ENCODE measurements around the gene SMC3. TPM values are rescaled to one million over a fixed set of nuclear protein-coding genes. Genes with fewer than 3 reads are reported as not detected.
"Not testable (repeated sequence)": the region's sequence is repeated elsewhere in the genome, so short reads cannot be mapped to it uniquely, and the experiment has no call there.

SMC3 gene
- total and polyA plus RNA-seq, 10 donors, result 10.4 to 41.2 (median 33.8) TPM

- WGBS, 5 donors, result 77 to 88% (median 81%) methylated on average over 3 of the region's 3 CpGs
- H3K36me3 ChIP-seq, result no peaks in the 10 kb centered on the region
- intact Hi-C loops (cut with DNase I; ENCODE audit: low total_unique reads), result no loop called here
- H3K9me3 ChIP-seq, result peaks cover 0 to 9% (median 0%) of the 10 kb centered on the region in 8 donors
- H3K27me3 ChIP-seq (replicated peaks in 1 of 7), result no peaks in the 10 kb centered on the region
- TF ChIP-seq POLR2A (IDR thresholded peaks at IDR 0.05) (no peak), POLR2AphosphoS5 (IDR thresholded peaks at IDR 0.05) (no peak)
- TF ChIP-seq, protein P1, sequence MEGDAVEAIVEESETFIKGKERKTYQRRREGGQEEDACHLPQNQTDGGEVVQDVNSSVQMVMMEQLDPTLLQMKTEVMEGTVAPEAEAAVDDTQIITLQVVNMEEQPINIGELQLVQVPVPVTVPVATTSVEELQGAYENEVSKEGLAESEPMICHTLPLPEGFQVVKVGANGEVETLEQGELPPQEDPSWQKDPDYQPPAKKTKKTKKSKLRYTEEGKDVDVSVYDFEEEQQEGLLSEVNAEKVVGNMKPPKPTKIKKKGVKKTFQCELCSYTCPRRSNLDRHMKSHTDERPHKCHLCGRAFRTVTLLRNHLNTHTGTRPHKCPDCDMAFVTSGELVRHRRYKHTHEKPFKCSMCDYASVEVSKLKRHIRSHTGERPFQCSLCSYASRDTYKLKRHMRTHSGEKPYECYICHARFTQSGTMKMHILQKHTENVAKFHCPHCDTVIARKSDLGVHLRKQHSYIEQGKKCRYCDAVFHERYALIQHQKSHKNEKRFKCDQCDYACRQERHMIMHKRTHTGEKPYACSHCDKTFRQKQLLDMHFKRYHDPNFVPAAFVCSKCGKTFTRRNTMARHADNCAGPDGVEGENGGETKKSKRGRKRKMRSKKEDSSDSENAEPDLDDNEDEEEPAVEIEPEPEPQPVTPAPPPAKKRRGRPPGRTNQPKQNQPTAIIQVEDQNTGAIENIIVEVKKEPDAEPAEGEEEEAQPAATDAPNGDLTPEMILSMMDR (IDR thresholded peaks at IDR 0.05 in 8 of 11, conservative IDR thresholded peaks at IDR 0.05 in 3 of 11), result no peak
- no peak for DNase-seq
- no peaks in the 10 kb centered on the region for H3K4me1 ChIP-seq
- no peak overlapping the region for H3K27ac ChIP-seq
- H3K4me3 ChIP-seq, result no peak overlapping the region
Observed at GRCh38 chr10:110619514-110620397, 52.3 kb downstream of the SMC3 start.

- intact Hi-C loops (cut with DNase I; ENCODE audit: low total_unique reads), result no loop called here
- H3K9me3 ChIP-seq, result peaks cover 0 to 9% (median 0%) of the 10 kb centered on the region in 8 donors
- DNase-seq, result no peak
- H3K4me1 ChIP-seq, result no peaks in the 10 kb centered on the region
- no peak overlapping the region for H3K27ac ChIP-seq
- 91 to 99% (median 98%) methylated on average over 2 of the region's 2 CpGs for WGBS, 5 donors
- TF ChIP-seq, protein P1 (IDR thresholded peaks at IDR 0.05 in 8 of 11, conservative IDR thresholded peaks at IDR 0.05 in 3 of 11), result no peak
- TF ChIP-seq POLR2A (IDR thresholded peaks at IDR 0.05) (no peak), POLR2AphosphoS5 (IDR thresholded peaks at IDR 0.05) (no peak)
- no peak overlapping the region for H3K4me3 ChIP-seq
- no peaks in the 10 kb centered on the region for H3K27me3 ChIP-seq (replicated peaks in 1 of 7)
- no peaks in the 10 kb centered on the region for H3K36me3 ChIP-seq
Observed at GRCh38 chr10:110620398-110620719, 52.9 kb downstream of the SMC3 start.

DNA sequence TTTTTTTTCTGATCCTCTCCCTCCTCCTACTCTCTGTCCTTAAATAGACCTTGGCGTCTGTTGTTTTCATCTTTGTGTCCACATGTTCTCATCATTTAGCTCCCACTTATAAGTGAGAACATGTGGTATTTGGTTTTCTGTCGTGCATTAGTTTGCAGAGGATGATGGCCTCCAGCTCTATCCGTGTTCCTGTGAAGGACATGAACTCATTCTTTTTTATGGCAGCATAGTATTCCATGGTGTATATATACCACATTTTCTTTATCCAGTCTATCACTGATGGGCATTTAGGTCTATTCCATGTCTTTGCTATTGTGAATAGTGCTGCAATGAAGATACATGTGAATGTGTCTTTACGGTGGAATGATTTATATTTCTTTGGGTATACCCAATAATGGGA is 55.8 kb downstream of the SMC3 start:
- H3K4me1 ChIP-seq; H3K4me3 ChIP-seq; DNase-seq; H3K36me3 ChIP-seq; H3K27ac ChIP-seq; intact Hi-C loops (cut with DNase I; ENCODE audit: low total_unique reads); H3K27me3 ChIP-seq (replicated peaks in 1 of 7); H3K9me3 ChIP-seq: not testable (repeated sequence)
- 76 to 92% (median 87%) methylated on average over 4 of the region's 4 CpGs for WGBS, 5 donors

- intact Hi-C loops (cut with DNase I; ENCODE audit: low total_unique reads), result no loop called here
- no peak overlapping the region for H3K27ac ChIP-seq
Observed at GRCh38 chr10:110625356-110625894, 57.9 kb downstream of the SMC3 start.

More at GRCh38 chr10:110625356-110625894, 57.9 kb downstream of the SMC3 start:
- no peaks in the 10 kb centered on the region for H3K27me3 ChIP-seq (replicated peaks in 1 of 7)
- H3K36me3 ChIP-seq, result no peaks in the 10 kb centered on the region
- no peak for DNase-seq
- TF ChIP-seq, protein P1 (IDR thresholded peaks at IDR 0.05 in 8 of 11, conservative IDR thresholded peaks at IDR 0.05 in 3 of 11), result no peak
- no peak for TF ChIP-seq POLR2AphosphoS5 (IDR thresholded peaks at IDR 0.05)
- TF ChIP-seq POLR2A (IDR thresholded peaks at IDR 0.05), result no peak
- WGBS, 5 donors, result 89 to 95% (median 90%) methylated on average over 6 of the region's 6 CpGs
- no peak overlapping the region for H3K4me3 ChIP-seq
- no peaks in the 10 kb centered on the region for H3K4me1 ChIP-seq
- peaks cover 0 to 9% (median 0%) of the 10 kb centered on the region in 8 donors for H3K9me3 ChIP-seq

All from spleen (tissue), 11 donors.